GM21367 (cell line): ENCODE results near the gene ANKRD27.

ENCODE experiments used
- ATAC-seq: cut with Tn5 transposase; IDR thresholded peaks from one replicate; pipeline ENCODE4 v1.9.1; 2021; ENCODE audit not compliant: unreplicated experiment

ANKRD27 gene

DNA sequence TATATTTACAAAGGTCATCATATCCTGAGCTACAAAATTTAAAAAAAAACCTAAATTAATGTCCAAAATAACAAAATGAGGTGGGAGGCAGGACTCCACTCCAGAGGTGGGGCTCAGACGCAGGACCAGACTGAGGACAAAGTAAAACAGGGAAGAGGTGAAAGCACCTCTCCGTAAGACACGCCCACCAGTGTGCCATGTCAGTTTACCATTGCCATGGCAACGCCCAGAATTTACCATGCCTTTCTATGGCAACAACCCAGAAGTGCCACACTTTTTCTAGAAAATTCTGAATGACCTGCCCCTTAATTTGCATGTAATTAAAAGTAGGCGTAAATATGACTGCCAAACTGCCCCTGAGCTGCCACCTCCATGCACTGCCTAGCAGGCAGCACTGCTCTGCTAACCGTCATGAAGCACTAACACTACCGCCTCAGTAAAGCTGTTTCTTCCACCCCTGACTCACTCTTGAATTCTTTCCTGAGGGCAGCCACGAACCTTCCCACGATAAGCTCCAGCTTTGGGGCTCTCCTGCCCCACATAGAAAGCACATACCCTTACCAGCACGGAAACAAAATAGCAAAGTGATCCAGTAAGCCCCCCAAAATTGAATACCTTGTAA is 116.3 kb downstream of the ANKRD27 start:
- ATAC-seq = no peak

GRCh38 chr19:32555786-32556185 is 119.2 kb downstream of the ANKRD27 start:
- no peak for ATAC-seq

DNA sequence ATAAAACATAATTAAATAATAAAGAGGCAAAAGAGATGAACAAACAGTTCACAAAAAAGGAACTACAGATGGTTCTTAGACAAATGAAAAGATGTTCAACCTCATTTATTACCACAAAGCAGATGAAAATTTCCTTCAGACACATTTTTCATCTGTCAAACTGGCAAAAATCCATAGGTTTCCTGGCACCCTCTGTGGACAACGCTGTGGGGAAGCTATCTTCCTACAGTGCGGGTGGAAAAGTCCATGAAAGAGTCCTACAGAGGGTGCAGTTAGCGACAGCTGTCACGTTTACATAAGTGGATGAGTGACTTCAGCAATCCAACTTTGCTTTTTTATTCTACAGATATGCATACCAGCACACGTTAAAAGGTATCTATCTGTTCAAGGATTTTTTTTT is 124.3 kb downstream of the ANKRD27 start:
- no peak for ATAC-seq
